A549 treated with ZK216348 at 1 μM for 4 hours (cell line): ENCODE measurements around the gene MIOS. TPM values are rescaled to one million over a fixed set of nuclear protein-coding genes. Genes with fewer than 3 reads are reported as not detected.

Experiments used
- total RNA-seq: library from RNA; stranded (reverse); fragments of 200-300 nt; extraction: Qiagen RNA extraction; gene quantifications from 5 replicates; pipeline ENCODE4 v1.2.3, GENCODE V29; 2022; ENCODE audit warnings: low read depth

MIOS gene
- 13.2 to 23.1 TPM (median 20.0 TPM) in 5 replicates for total RNA-seq

GRCh38 chr7:7566651-7567611 lies at the start of gene MIOS:
Gene MIOS (plus strand): TSS chr7:7566884. CDS start chr7:7572476, 5,592 bp downstream.

GRCh38 chr7:7535691-7536090 lies 31.0 kb upstream of the MIOS start, which contains the start of gene COL28A1:
Gene COL28A1 (minus strand): TSS chr7:7535873. CDS start chr7:7532875, 2,998 bp downstream.

GRCh38 chr7:7640221-7641128 lies 73.8 kb downstream of the MIOS start, which contains the start of gene UMAD1:
Gene UMAD1 (plus strand): TSS chr7:7640752. CDS start chr7:7673372, 32,620 bp downstream.

Other genes with a start within 250 kb of the MIOS start
- 0.45 to 0.94 TPM (median 0.72 TPM) in 5 replicates for gene COL28A1, start 31.0 kb upstream of the MIOS start, total RNA-seq
- 6.8 to 11.8 TPM (median 9.5 TPM) in 5 replicates for gene UMAD1, start 73.9 kb downstream of the MIOS start, total RNA-seq
- gene RPA3, start 151.7 kb downstream of the MIOS start, total RNA-seq, result 74.2 to 106 TPM (median 95.0 TPM) in 5 replicates